ENCODE results near the gene FUOM. TPM values are rescaled to one million over a fixed set of nuclear protein-coding genes. Genes with fewer than 3 reads are reported as not detected.

The FUOM gene
- total RNA-seq, 1 donor from 2014 or later, result 9.3 TPM

DNA sequence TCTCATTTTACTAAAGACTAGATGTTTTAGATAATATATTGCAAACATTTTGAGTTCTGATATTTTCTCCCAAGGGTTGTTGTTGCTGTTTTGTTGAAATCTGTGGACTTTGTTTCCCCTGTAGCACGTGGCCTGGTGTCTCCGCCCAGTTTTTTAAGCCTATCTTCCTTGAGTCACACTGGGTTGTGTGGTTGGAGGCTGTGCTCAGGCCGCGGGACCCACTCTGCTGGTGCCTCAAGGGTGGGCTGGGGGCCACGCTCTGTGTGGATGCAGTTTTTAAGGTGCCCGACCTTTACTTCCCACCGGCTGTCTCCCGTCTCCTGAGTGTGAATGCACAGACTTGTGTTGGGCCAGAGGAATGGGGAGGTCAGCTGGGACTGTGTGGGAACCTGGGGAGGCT lies 14.9 kb downstream of the FUOM start:
- Histone ChIP-seq H3K79me2 (ENCODE audit: low read depth) (no peaks in the 10 kb centered on the region), H3K4me3 (no peak overlapping the region), H3K4me1 (peaks cover 5% of the 10 kb centered on the region), H3K36me3 (no peaks in the 10 kb centered on the region), H2AFZ (replicated peaks) (no peak overlapping the region), H3K9ac (no peak overlapping the region), H3K27me3 (peaks cover 34% of the 10 kb centered on the region), H3K27ac (no peak overlapping the region), H3F3A (ENCODE audit: low read depth) (no peaks in the 10 kb centered on the region), H4K20me1 (ENCODE audit: low read depth) (no peaks in the 10 kb centered on the region), H3K9me3 (ENCODE audit: low read depth) (no peaks in the 10 kb centered on the region), H3K4me2 (no peak overlapping the region)
- Mint-ChIP-seq H3K36me3 (peaks cover 1% of the 10 kb centered on the region), H3K4me3 (no peak overlapping the region), H3K27me3 (ENCODE audit: insufficient read depth, low read depth) (peaks cover 15% of the 10 kb centered on the region), H3K4me1 (no peaks in the 10 kb centered on the region), H3K9me3 (peaks cover 12% of the 10 kb centered on the region), H3K27ac (no peak overlapping the region)
- TF ChIP-seq EZH2 (IDR thresholded peaks at IDR 0.05) (no peak), EZH2phosphoT487 (IDR thresholded peaks at IDR 0.05) (no peak)
- TF ChIP-seq, protein P1, sequence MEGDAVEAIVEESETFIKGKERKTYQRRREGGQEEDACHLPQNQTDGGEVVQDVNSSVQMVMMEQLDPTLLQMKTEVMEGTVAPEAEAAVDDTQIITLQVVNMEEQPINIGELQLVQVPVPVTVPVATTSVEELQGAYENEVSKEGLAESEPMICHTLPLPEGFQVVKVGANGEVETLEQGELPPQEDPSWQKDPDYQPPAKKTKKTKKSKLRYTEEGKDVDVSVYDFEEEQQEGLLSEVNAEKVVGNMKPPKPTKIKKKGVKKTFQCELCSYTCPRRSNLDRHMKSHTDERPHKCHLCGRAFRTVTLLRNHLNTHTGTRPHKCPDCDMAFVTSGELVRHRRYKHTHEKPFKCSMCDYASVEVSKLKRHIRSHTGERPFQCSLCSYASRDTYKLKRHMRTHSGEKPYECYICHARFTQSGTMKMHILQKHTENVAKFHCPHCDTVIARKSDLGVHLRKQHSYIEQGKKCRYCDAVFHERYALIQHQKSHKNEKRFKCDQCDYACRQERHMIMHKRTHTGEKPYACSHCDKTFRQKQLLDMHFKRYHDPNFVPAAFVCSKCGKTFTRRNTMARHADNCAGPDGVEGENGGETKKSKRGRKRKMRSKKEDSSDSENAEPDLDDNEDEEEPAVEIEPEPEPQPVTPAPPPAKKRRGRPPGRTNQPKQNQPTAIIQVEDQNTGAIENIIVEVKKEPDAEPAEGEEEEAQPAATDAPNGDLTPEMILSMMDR (IDR thresholded peaks at IDR 0.05), result no peak
- no peak for DNase-seq (ENCODE audit: low spot score)

GRCh38 chr10:133341983-133342382 lies 15.8 kb downstream of the FUOM start:
- Histone ChIP-seq H3K27me3 (peaks cover 44% of the 10 kb centered on the region), H3K9me3 (ENCODE audit: low read depth) (no peaks in the 10 kb centered on the region), H3F3A (ENCODE audit: low read depth) (no peaks in the 10 kb centered on the region), H3K9ac (no peak overlapping the region), H3K27ac (no peak overlapping the region), H3K4me3 (no peak overlapping the region), H3K4me1 (peaks cover under 1% of the 10 kb centered on the region), H2AFZ (replicated peaks) (no peak overlapping the region), H3K36me3 (no peaks in the 10 kb centered on the region), H4K20me1 (ENCODE audit: low read depth) (no peaks in the 10 kb centered on the region), H3K4me2 (no peak overlapping the region), H3K79me2 (ENCODE audit: low read depth) (no peaks in the 10 kb centered on the region)
- H3K27ac Mint-ChIP-seq, result no peak overlapping the region
- no peak for DNase-seq (ENCODE audit: low spot score)
- H3K9me3 Mint-ChIP-seq, result peaks cover 12% of the 10 kb centered on the region
- H3K36me3 Mint-ChIP-seq, result peaks cover 1% of the 10 kb centered on the region
- H3K27me3 Mint-ChIP-seq (ENCODE audit: insufficient read depth, low read depth), result peaks cover 14% of the 10 kb centered on the region
- no peaks in the 10 kb centered on the region for H3K4me1 Mint-ChIP-seq
- TF ChIP-seq EZH2phosphoT487 (IDR thresholded peaks at IDR 0.05), result no peak
- TF ChIP-seq EZH2 (IDR thresholded peaks at IDR 0.05), result no peak
- TF ChIP-seq, protein P1 (IDR thresholded peaks at IDR 0.05), result no peak
- no peak overlapping the region for H3K4me3 Mint-ChIP-seq

GRCh38 chr10:133339708-133340380 lies 18.0 kb downstream of the FUOM start:
- Histone ChIP-seq H3K27ac (no peak overlapping the region), H2AFZ (replicated peaks) (no peak overlapping the region), H3K4me2 (no peak overlapping the region), H3K27me3 (peaks cover 65% of the 10 kb centered on the region), H3K9me3 (ENCODE audit: low read depth) (no peaks in the 10 kb centered on the region), H4K20me1 (ENCODE audit: low read depth) (peaks cover 6% of the 10 kb centered on the region), H3F3A (ENCODE audit: low read depth) (peaks cover 4% of the 10 kb centered on the region), H3K79me2 (ENCODE audit: low read depth) (no peaks in the 10 kb centered on the region), H3K9ac (no peak overlapping the region), H3K4me3 (no peak overlapping the region), H3K4me1 (peaks cover 10% of the 10 kb centered on the region), H3K36me3 (no peaks in the 10 kb centered on the region)
- H3K36me3 Mint-ChIP-seq, result peaks cover 1% of the 10 kb centered on the region
- TF ChIP-seq, protein P1 (IDR thresholded peaks at IDR 0.05), result no peak
- no peak for TF ChIP-seq EZH2 (IDR thresholded peaks at IDR 0.05)
- TF ChIP-seq EZH2phosphoT487 (IDR thresholded peaks at IDR 0.05), result no peak
- peaks cover 13% of the 10 kb centered on the region for H3K27me3 Mint-ChIP-seq (ENCODE audit: insufficient read depth, low read depth)
- no peak overlapping the region for H3K27ac Mint-ChIP-seq
- DNase-seq (ENCODE audit: low spot score), result no peak
- H3K4me3 Mint-ChIP-seq, result no peak overlapping the region
- no peaks in the 10 kb centered on the region for H3K4me1 Mint-ChIP-seq
- peaks cover 5% of the 10 kb centered on the region for H3K9me3 Mint-ChIP-seq

Data from neural progenitor cell (in vitro differentiated cells).